ENCODE results near the gene MAP7. TPM values are rescaled to one million over a fixed set of nuclear protein-coding genes. Genes with fewer than 3 reads are reported as not detected.

The MAP7 gene
- total and polyA plus RNA-seq, 2 donors (not counting 3 experiments of a cell fraction or from before 2014, with no cell fraction given): 0.07 to 0.42 TPM

- Histone ChIP-seq H3K9me1 (replicated peaks; ENCODE audit: control insufficient read depth, extremely low read depth, insufficient read depth, low read length) (no peaks in the 10 kb centered on the region), H3K9ac (replicated peaks; ENCODE audit: extremely low read depth, insufficient read depth, low read length) (no peak overlapping the region), H3K27me3 (ENCODE audit: control insufficient read depth in 2 of 2, insufficient read depth in 2 of 2, low read length in 2 of 2) (peaks cover 0 to 2% of the 10 kb centered on the region in 2 experiments), H3K4me1 (ENCODE audit: control insufficient read depth, extremely low read depth, insufficient read depth, low read length) (no peaks in the 10 kb centered on the region), H3K27ac (ENCODE audit: insufficient read depth, low read depth, low read length) (no peak overlapping the region), H3K4me3 (replicated peaks in 1 of 3; ENCODE audit: insufficient read depth in 1 of 3, low read depth in 1 of 3, low read length in 3 of 3) (no peak overlapping the region), H3K79me2 (ENCODE audit: control insufficient read depth, insufficient read depth, low read length) (no peaks in the 10 kb centered on the region), H3K9me3 (replicated peaks; ENCODE audit: control insufficient read depth, insufficient read depth, low read length) (no peaks in the 10 kb centered on the region), H4K20me1 (replicated peaks; ENCODE audit: control insufficient read depth, extremely low read depth, insufficient read depth, low read length) (no peaks in the 10 kb centered on the region), H3K4me2 (ENCODE audit: insufficient read depth, low read length) (no peak overlapping the region), H2AFZ (ENCODE audit: low read depth, low read length) (no peak overlapping the region), H3K36me3 (ENCODE audit: control insufficient read depth in 2 of 2, extremely low read depth in 1 of 2, insufficient read depth in 2 of 2, low read length in 2 of 2) (no peaks in the 10 kb centered on the region)
- TF ChIP-seq GATA2 (IDR thresholded peaks at IDR 0.05; ENCODE audit: insufficient read depth, insufficient read length, low read depth, low read length) (no peak), CTCF (IDR thresholded peaks at IDR 0.05; ENCODE audit: extremely low read depth in 1 of 2, insufficient read depth in 1 of 2, low read depth in 1 of 2, low read length in 2 of 2) (no peak), MAX (IDR thresholded peaks at IDR 0.05; ENCODE audit: insufficient read depth, insufficient read length) (no peak), FOS (IDR thresholded peaks at IDR 0.05; ENCODE audit: borderline replicate concordance, insufficient read depth, low read length) (no peak), POLR2A (IDR thresholded peaks at IDR 0.05; ENCODE audit: low read depth, low read length) (no peak), JUN (IDR thresholded peaks at IDR 0.05; ENCODE audit: borderline replicate concordance, insufficient read depth, insufficient read length, low read depth) (no peak), POLR2AphosphoS5 (IDR thresholded peaks at IDR 0.05; ENCODE audit: insufficient read depth, low read depth, low read length) (no peak), EZH2 (IDR thresholded peaks at IDR 0.05; ENCODE audit: borderline replicate concordance, low read depth, low read length, severe bottlenecking) (no peak), MYC (IDR thresholded peaks at IDR 0.05; ENCODE audit: low read depth, low read length) (no peak)
- dilution Hi-C loops (cut with MboI; ENCODE audit: extremely low pct_ligation_motif_present, low sequenced_read_pairs) (no loop called here), intact Hi-C loops (cut with micrococcal nuclease) (no loop called here)
- no TSS peak for BruUV-seq (replicated peaks)
- ChIA-PET CTCF (no interaction called here), POLR2A (no interaction called here)
- no peak for DNase-seq (ENCODE audit: low read depth, low spot score)
- no peak for FAIRE-seq
Observed at GRCh38 chr6:136438441-136438840, 111.8 kb downstream of the MAP7 start.
